Measurements from ENCODE around the gene LRMDA. TPM values are rescaled to one million over a fixed set of nuclear protein-coding genes. Genes with fewer than 3 reads are reported as not detected.

Gene LRMDA
- total and polyA plus RNA-seq, 2 donors (not counting 1 experiment from before 2014, with no cell fraction given) = 0.12 TPM; not detected in 1

- no peak overlapping the region for H3K4me3 ChIP-seq (ENCODE audit: control extremely low read depth in 1 of 5, extremely low read depth in 1 of 5, insufficient read depth in 1 of 5, low read depth in 2 of 5, low read length in 4 of 5)
- intact Hi-C loops (cut with micrococcal nuclease) = no loop called here
- no peaks in the 10 kb centered on the region for H3K79me2 ChIP-seq (ENCODE audit: control insufficient read depth, insufficient read depth, low read length)
- H3K9ac ChIP-seq (ENCODE audit: low read length) = no peak overlapping the region
- no peak overlapping the region for H2AFZ ChIP-seq (ENCODE audit: insufficient read depth, low read depth, low read length, poor library complexity, severe bottlenecking)
- H3K27ac ChIP-seq (ENCODE audit: low read length in 2 of 2) = no peak overlapping the region
- ChIA-PET CTCF (no interaction called here), POLR2A (no interaction called here)
- Mint-ChIP-seq H3K9me3 (ENCODE audit: insufficient read depth) (no peaks in the 10 kb centered on the region), H3K4me3 (no peak overlapping the region), H3K27ac (no peak overlapping the region), H3K4me1 (no peaks in the 10 kb centered on the region), H3K27me3 (no peaks in the 10 kb centered on the region)
- no peak for TF ChIP-seq EZH2 (IDR thresholded peaks at IDR 0.05; ENCODE audit: borderline replicate concordance, insufficient read depth, low read depth, low read length, poor library complexity, severe bottlenecking)
- TF ChIP-seq, protein P1, sequence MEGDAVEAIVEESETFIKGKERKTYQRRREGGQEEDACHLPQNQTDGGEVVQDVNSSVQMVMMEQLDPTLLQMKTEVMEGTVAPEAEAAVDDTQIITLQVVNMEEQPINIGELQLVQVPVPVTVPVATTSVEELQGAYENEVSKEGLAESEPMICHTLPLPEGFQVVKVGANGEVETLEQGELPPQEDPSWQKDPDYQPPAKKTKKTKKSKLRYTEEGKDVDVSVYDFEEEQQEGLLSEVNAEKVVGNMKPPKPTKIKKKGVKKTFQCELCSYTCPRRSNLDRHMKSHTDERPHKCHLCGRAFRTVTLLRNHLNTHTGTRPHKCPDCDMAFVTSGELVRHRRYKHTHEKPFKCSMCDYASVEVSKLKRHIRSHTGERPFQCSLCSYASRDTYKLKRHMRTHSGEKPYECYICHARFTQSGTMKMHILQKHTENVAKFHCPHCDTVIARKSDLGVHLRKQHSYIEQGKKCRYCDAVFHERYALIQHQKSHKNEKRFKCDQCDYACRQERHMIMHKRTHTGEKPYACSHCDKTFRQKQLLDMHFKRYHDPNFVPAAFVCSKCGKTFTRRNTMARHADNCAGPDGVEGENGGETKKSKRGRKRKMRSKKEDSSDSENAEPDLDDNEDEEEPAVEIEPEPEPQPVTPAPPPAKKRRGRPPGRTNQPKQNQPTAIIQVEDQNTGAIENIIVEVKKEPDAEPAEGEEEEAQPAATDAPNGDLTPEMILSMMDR (IDR thresholded peaks at IDR 0.05) = no peak
- H3K36me3 ChIP-seq (replicated peaks in 1 of 2; ENCODE audit: control extremely low read depth in 1 of 2, control insufficient read depth in 1 of 2, extremely low read depth in 1 of 2, insufficient read depth in 2 of 2, low read length in 1 of 2) = no peaks in the 10 kb centered on the region
- no peaks in the 10 kb centered on the region for H4K20me1 ChIP-seq (ENCODE audit: control insufficient read depth, insufficient read depth, low read length, poor library complexity, severe bottlenecking)
- no CpG with 5 or more reads among the region's 1 CpG for whole genome bisulfite sequencing (ENCODE audit: insufficient coverage)
- no peaks in the 10 kb centered on the region for H3K27me3 ChIP-seq (replicated peaks in 1 of 4; ENCODE audit: control extremely low read depth in 1 of 4, control insufficient read depth in 3 of 4, insufficient read depth in 4 of 4, low read length in 3 of 4)
- H3K4me2 ChIP-seq (replicated peaks; ENCODE audit: low read depth, low read length, poor library complexity, severe bottlenecking) = no peak overlapping the region
- DNase-seq (no peak), ATAC-seq (ENCODE audit: low read depth) (no peak)
- no peaks in the 10 kb centered on the region for H3K9me3 ChIP-seq (ENCODE audit: control extremely low read depth in 1 of 3, control insufficient read depth in 2 of 3, insufficient read depth in 1 of 3, low read length in 2 of 3)
- H3K4me1 ChIP-seq (ENCODE audit: control insufficient read depth in 2 of 2, insufficient read depth in 2 of 2, low read length in 2 of 2) = no peaks in the 10 kb centered on the region
These were observed 427.7 kb downstream of the LRMDA start for GRCh38 chr10:75859141-75859540.

- CTCF ChIA-PET = no interaction called here
- intact Hi-C loops (cut with micrococcal nuclease) = no loop called here
- Histone ChIP-seq H4K20me1 (ENCODE audit: control insufficient read depth, insufficient read depth, low read length, poor library complexity, severe bottlenecking) (no peaks in the 10 kb centered on the region), H3K4me1 (ENCODE audit: control insufficient read depth in 2 of 2, insufficient read depth in 2 of 2, low read length in 2 of 2) (no peaks in the 10 kb centered on the region), H3K9me3 (ENCODE audit: control extremely low read depth in 1 of 3, control insufficient read depth in 2 of 3, insufficient read depth in 1 of 3, low read length in 2 of 3) (no peaks in the 10 kb centered on the region), H3K4me3 (ENCODE audit: control extremely low read depth in 1 of 5, extremely low read depth in 1 of 5, insufficient read depth in 1 of 5, low read depth in 2 of 5, low read length in 4 of 5) (no peak overlapping the region), H3K79me2 (ENCODE audit: control insufficient read depth, insufficient read depth, low read length) (no peaks in the 10 kb centered on the region), H3K4me2 (replicated peaks; ENCODE audit: low read depth, low read length, poor library complexity, severe bottlenecking) (no peak overlapping the region), H2AFZ (ENCODE audit: insufficient read depth, low read depth, low read length, poor library complexity, severe bottlenecking) (no peak overlapping the region), H3K9ac (ENCODE audit: low read length) (no peak overlapping the region), H3K36me3 (replicated peaks in 1 of 2; ENCODE audit: control extremely low read depth in 1 of 2, control insufficient read depth in 1 of 2, extremely low read depth in 1 of 2, insufficient read depth in 2 of 2, low read length in 1 of 2) (no peaks in the 10 kb centered on the region), H3K27me3 (replicated peaks in 1 of 4; ENCODE audit: control extremely low read depth in 1 of 4, control insufficient read depth in 3 of 4, insufficient read depth in 4 of 4, low read length in 3 of 4) (no peaks in the 10 kb centered on the region), H3K27ac (ENCODE audit: low read length in 2 of 2) (no peak overlapping the region)
- WGBS (ENCODE audit: insufficient coverage) = 100% methylated on average over 3 of the region's 6 CpGs
- Mint-ChIP-seq H3K9me3 (ENCODE audit: insufficient read depth) (no peaks in the 10 kb centered on the region), H3K4me3 (no peak overlapping the region), H3K27me3 (no peaks in the 10 kb centered on the region), H3K4me1 (no peaks in the 10 kb centered on the region), H3K27ac (no peak overlapping the region)
- no peak for ATAC-seq (ENCODE audit: low read depth)
- DNase-seq = no peak
- TF ChIP-seq EZH2 (IDR thresholded peaks at IDR 0.05; ENCODE audit: borderline replicate concordance, insufficient read depth, low read depth, low read length, poor library complexity, severe bottlenecking) = no peak
- TF ChIP-seq, protein P1 (IDR thresholded peaks at IDR 0.05) = no peak
- POLR2A ChIA-PET = no interaction called here
These were observed 428.6 kb downstream of the LRMDA start for GRCh38 chr10:75860009-75860408.
